ENCODE measurements around the gene NCOR2. TPM values are rescaled to one million over a fixed set of nuclear protein-coding genes. Genes with fewer than 3 reads are reported as not detected.

NCOR2 gene
- total RNA-seq, 3 donors from 2014 or later (not counting 1 experiment from before 2014, with no cell fraction given), result 109 to 126 (median 125) TPM

DNA sequence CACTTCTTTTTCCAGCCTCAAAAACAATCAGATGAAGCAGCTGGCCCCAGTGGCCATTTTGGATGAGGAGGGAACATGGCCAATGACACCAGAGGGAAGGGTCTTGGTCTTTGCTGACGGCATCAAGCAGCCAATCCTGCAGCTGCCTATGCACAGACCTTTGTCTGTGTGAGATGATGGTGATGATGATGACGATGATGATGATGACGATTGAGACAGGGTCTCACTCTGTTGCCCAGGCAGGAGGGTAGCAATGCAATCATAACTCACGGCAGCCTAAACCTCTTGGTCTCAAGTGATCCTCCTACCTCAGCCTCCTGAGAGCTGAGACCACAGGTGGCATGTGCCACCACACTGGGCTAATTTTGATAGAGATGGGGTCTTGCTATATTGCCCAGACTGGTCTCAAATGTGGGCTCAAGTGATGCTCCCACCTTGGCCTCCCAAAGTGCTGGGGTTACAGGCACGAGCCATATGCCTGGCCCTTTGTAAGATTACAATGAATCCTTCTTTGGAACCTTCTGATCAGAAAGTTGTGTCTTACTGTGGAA, 26.5 kb upstream of the NCOR2 start:
- Mint-ChIP-seq H3K4me3 (no peak overlapping the region), H3K4me1 (peaks cover 0 to 19% of the 10 kb centered on the region in 2 donors), H3K36me3 (no peaks in the 10 kb centered on the region), H3K9me3 (no peaks in the 10 kb centered on the region), H3K27ac (no peak overlapping the region), H3K27me3 (ENCODE audit: low read depth in 2 of 2) (peaks cover 31 to 37% of the 10 kb centered on the region in 2 donors)
- 96% methylated on average over 5 of the region's 5 CpGs for WGBS (ENCODE audit: insufficient coverage)
- peaks cover 21% of the 10 kb centered on the region for H3K4me1 ChIP-seq (ENCODE audit: control insufficient read depth, insufficient read depth, low read length)
- H3K27ac ChIP-seq (ENCODE audit: low read length), result no peak overlapping the region
- intact Hi-C loops (cut with micrococcal nuclease), result no loop called here
- H3K36me3 ChIP-seq (ENCODE audit: control insufficient read depth, insufficient read depth, low read length), result no peaks in the 10 kb centered on the region
- no peak overlapping the region for H3K4me3 ChIP-seq (ENCODE audit: low read length)
- DNase-seq (no peak), ATAC-seq (no peak)
- H3K27me3 ChIP-seq (ENCODE audit: control insufficient read depth, insufficient read depth, low read length), result no peaks in the 10 kb centered on the region
- TF ChIP-seq, protein P1, sequence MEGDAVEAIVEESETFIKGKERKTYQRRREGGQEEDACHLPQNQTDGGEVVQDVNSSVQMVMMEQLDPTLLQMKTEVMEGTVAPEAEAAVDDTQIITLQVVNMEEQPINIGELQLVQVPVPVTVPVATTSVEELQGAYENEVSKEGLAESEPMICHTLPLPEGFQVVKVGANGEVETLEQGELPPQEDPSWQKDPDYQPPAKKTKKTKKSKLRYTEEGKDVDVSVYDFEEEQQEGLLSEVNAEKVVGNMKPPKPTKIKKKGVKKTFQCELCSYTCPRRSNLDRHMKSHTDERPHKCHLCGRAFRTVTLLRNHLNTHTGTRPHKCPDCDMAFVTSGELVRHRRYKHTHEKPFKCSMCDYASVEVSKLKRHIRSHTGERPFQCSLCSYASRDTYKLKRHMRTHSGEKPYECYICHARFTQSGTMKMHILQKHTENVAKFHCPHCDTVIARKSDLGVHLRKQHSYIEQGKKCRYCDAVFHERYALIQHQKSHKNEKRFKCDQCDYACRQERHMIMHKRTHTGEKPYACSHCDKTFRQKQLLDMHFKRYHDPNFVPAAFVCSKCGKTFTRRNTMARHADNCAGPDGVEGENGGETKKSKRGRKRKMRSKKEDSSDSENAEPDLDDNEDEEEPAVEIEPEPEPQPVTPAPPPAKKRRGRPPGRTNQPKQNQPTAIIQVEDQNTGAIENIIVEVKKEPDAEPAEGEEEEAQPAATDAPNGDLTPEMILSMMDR (IDR thresholded peaks at IDR 0.05), result no peak
- no peaks in the 10 kb centered on the region for H3K9me3 ChIP-seq (ENCODE audit: control insufficient read depth, insufficient read depth, low read length)

DNA sequence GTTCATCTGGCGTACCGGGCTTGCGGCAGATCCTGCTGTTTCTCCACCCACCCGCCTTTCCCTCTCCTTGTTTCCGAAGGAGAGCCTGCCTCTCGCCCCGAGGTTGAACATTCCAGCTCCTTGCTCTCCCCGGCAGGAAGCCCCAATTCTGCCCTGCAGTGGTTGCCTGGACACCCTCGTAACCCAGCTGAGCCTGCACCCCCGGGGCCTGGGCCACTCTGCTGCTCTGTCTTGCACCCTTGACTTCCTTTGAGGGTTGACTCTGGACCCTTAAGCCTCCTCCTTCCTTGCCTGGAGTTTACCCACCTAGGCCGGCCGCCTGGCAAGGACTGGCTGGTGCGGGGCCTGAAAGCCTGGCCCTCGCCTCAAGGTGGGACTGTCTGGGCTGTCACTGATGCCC, 25.8 kb upstream of the NCOR2 start:
- TF ChIP-seq, protein P1 (IDR thresholded peaks at IDR 0.05), result no peak
- DNase-seq, result no peak
- Histone ChIP-seq H3K36me3 (ENCODE audit: control insufficient read depth, insufficient read depth, low read length) (no peaks in the 10 kb centered on the region), H3K9me3 (ENCODE audit: control insufficient read depth, insufficient read depth, low read length) (no peaks in the 10 kb centered on the region), H3K4me3 (ENCODE audit: low read length) (no peak overlapping the region), H3K27me3 (ENCODE audit: control insufficient read depth, insufficient read depth, low read length) (no peaks in the 10 kb centered on the region), H3K4me1 (ENCODE audit: control insufficient read depth, insufficient read depth, low read length) (peaks cover 21% of the 10 kb centered on the region), H3K27ac (ENCODE audit: low read length) (peak overlapping the region; percentile 34)
- WGBS (ENCODE audit: insufficient coverage), result 62% methylated on average over 14 of the region's 14 CpGs
- Mint-ChIP-seq H3K27ac (peak overlapping the region in 1 of 2 donors; percentile 48), H3K4me3 (no peak overlapping the region), H3K4me1 (peaks cover 0 to 22% of the 10 kb centered on the region in 2 donors), H3K36me3 (no peaks in the 10 kb centered on the region), H3K27me3 (ENCODE audit: low read depth in 2 of 2) (peaks cover 26 to 38% of the 10 kb centered on the region in 2 donors), H3K9me3 (no peaks in the 10 kb centered on the region)
- no peak for ATAC-seq
- intact Hi-C loops (cut with micrococcal nuclease), result no loop called here

- Histone ChIP-seq H3K4me1 (ENCODE audit: control insufficient read depth, insufficient read depth, low read length) (peaks cover 21% of the 10 kb centered on the region), H3K27me3 (ENCODE audit: control insufficient read depth, insufficient read depth, low read length) (no peaks in the 10 kb centered on the region), H3K9me3 (ENCODE audit: control insufficient read depth, insufficient read depth, low read length) (no peaks in the 10 kb centered on the region), H3K27ac (ENCODE audit: low read length) (peak overlapping the region; percentile 34), H3K36me3 (ENCODE audit: control insufficient read depth, insufficient read depth, low read length) (no peaks in the 10 kb centered on the region), H3K4me3 (ENCODE audit: low read length) (no peak overlapping the region)
- Mint-ChIP-seq H3K36me3 (no peaks in the 10 kb centered on the region), H3K4me3 (no peak overlapping the region), H3K27ac (peak overlapping the region in 1 of 2 donors; percentile 48), H3K4me1 (peaks cover 0 to 22% of the 10 kb centered on the region in 2 donors), H3K9me3 (no peaks in the 10 kb centered on the region), H3K27me3 (ENCODE audit: low read depth in 2 of 2) (peaks cover 31 to 43% of the 10 kb centered on the region in 2 donors)
- 19% methylated on average over 21 of the region's 21 CpGs for WGBS (ENCODE audit: insufficient coverage)
- DNase-seq (no peak), ATAC-seq (peak; percentile 35 to 50 (median 39))
- TF ChIP-seq, protein P1 (IDR thresholded peaks at IDR 0.05), result no peak
- intact Hi-C loops (cut with micrococcal nuclease), result no loop called here
These were observed 25.2 kb upstream of the NCOR2 start for GRCh38 chr12:124592481-124593160.
